GM19035 (cell line): ENCODE data around the gene PATJ.
"Not testable (repeated sequence)": the region's sequence is repeated elsewhere in the genome, so short reads cannot be mapped to it uniquely, and the experiment has no call there.

Experiments used
- ATAC-seq: cut with Tn5 transposase; IDR thresholded peaks from one replicate; pipeline ENCODE4 v1.9.1; 2021; ENCODE audit not compliant: unreplicated experiment

The PATJ gene, protein sequence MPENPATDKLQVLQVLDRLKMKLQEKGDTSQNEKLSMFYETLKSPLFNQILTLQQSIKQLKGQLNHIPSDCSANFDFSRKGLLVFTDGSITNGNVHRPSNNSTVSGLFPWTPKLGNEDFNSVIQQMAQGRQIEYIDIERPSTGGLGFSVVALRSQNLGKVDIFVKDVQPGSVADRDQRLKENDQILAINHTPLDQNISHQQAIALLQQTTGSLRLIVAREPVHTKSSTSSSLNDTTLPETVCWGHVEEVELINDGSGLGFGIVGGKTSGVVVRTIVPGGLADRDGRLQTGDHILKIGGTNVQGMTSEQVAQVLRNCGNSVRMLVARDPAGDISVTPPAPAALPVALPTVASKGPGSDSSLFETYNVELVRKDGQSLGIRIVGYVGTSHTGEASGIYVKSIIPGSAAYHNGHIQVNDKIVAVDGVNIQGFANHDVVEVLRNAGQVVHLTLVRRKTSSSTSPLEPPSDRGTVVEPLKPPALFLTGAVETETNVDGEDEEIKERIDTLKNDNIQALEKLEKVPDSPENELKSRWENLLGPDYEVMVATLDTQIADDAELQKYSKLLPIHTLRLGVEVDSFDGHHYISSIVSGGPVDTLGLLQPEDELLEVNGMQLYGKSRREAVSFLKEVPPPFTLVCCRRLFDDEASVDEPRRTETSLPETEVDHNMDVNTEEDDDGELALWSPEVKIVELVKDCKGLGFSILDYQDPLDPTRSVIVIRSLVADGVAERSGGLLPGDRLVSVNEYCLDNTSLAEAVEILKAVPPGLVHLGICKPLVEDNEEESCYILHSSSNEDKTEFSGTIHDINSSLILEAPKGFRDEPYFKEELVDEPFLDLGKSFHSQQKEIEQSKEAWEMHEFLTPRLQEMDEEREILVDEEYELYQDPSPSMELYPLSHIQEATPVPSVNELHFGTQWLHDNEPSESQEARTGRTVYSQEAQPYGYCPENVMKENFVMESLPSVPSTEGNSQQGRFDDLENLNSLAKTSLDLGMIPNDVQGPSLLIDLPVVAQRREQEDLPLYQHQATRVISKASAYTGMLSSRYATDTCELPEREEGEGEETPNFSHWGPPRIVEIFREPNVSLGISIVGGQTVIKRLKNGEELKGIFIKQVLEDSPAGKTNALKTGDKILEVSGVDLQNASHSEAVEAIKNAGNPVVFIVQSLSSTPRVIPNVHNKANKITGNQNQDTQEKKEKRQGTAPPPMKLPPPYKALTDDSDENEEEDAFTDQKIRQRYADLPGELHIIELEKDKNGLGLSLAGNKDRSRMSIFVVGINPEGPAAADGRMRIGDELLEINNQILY (N-terminal part only)

DNA sequence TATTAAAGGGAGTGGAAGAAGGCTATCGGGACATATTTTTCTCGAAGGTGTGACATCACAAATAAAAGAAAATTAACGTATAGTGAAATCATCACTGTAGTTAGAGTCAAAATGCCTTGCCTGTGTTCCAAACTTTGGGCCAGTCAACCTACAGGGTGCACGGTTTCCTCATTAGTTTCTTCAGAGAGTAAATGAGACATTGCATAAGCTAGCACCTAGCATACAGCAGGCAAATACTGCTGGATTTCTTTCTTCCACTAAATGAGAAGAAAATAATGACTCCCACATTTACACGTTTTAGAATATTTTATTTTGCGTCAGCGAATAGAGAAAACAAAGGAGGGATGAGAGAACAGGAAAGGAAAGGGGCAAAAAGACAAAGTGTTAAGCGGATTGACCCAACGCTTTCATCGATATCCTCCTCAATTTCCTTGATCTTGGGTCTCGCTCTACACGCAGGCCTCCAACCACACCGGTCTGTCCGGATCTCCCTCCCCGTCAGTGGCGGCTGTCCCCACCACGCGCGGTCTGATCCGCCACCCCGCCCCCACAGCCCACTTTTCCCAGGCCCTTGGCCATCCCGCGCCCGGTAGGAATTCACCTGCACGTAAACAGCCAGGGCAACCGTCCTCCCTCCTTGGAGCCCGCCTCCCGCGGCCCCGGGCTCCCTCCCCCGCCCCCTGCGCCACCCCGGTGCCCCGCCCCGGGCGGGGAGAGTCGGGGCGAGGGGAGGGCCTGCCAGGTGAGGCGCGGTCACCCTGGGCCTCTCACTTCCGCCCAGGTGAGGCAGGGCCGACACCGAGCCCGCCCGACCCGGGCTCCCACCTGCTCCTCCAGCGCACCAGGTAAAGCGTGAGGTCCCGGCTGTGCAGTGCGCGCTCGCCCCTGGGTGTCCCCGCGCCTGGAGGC lies at the start of gene PATJ:
Gene PATJ (plus strand): TSS at position 770 of the 909 bp plus-strand sequence. CDS start 20,413 bp downstream, outside the sequence.
- peak; percentile 68 for ATAC-seq

DNA sequence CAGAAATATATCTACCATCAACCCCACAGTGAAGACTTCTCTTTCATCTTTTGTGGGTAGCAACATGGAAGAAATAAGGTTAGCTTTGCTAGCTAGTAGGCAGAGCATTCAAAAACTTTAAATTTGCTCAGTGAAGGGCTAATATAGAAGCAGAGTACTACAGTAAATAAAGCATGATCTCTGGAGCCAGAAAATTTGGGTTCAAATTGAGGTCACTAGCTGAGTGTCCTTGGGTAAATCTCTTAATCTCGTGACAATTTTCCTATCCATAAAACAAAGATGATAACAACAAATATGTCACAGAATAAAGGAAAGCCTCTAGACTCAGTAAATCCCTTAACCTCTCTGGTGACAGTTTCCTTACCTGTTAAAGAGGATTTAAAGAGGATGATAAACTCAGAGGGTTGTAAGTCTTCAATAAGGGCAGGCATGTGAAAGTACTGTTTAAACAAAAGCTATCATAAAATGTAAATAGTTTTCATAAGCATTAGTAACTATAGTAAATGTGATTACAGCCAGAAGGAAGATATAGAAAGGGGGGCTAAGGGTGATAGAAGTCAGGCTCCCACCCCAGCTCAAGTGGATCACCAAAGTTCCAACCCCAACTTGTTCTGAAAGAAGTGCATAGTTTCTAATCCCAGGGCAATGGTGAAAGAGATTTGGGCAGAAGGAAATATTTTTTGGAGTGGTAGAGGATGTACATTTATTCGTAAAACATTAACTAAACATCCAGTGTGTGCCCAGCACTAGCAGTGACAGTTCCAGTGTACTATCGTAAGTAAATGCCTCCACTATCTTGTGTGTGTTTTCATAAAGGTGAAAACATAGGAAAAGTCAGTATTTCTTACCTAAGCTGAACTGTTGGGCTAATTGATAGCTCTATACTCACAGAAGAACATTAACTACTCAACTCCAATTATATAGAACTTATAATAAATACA lies 42.1 kb upstream of the PATJ start:
- no peak for ATAC-seq

DNA sequence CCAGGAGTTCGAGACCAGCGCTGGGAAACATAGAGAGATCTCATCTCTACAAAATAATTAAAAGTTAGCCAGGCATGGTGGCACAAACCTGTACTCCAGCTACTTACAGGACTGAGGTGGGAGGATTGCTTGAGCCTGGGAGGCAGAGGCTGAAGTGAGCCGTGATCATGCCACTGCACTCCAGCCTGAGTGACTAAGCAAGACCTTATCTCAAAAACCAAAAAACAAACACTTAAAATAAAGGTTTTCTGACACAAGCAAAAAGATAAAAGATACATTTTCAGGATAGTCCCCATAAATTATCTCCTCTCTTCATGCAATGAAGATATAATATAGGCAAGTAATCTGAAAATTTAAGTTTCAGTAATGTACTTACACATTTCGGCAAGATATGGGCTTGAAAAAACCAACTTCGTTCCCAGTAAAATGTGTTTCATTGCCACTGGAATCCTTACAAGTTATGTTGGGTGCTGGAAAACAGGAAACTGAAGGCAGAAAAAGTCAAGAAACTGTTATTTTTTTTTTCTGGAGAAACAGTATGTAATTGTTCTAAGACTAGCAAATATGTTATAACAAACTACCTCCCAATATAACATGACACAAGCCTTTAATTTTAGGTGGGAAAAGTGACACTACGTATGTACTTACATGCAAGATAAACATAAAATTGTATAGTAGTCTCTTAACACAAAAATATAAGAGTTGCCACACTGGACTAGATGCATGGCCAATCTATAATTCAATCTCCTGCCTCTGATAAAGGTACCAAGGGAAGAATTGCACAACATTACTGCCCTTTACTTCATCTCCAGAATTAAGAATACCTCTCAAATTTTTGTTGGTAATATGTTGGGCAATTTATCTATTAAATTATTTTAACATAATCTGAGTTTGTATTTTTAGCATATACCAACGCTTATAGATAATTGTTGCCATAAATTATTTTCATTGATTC lies 33.0 kb upstream of the PATJ start:
- ATAC-seq, result no peak

DNA sequence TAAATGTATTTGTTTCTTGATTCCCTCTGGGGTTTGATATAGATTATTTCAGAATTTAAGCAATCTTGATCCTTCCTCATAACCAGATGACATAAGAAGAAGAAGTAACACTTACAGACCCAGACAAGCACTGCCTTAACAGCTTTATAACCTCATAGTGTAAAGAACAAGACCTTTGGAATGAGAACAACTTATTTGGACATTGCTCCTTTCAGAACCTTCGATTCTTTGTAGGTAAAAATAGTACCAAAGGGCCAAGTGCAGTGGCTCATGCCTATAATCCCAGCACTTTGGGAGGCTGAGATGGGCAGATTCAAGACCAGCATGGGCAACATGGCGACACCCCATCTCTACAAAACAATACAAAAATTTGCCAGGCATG lies 32.4 kb upstream of the PATJ start:
- no peak for ATAC-seq

DNA sequence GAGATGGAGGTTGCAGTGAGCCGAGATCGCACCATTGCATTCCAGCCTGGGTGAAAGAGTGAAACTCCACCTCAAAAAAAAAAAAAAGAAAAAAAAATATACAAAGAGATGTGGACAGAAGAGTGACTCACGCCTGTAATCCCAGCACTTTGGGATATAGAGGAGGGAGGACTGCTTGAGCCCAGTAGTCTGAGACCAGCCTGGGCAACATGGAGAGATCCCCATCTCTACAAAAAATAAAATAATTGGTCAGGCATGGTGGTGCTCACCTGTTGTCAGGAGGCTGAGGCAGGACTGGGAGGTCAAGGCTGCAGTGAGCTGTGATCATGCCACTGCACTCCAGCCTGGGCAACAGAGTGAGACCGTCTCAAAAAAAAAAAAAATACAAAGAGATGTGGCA lies 31.0 kb upstream of the PATJ start:
- not testable (repeated sequence) for ATAC-seq

DNA sequence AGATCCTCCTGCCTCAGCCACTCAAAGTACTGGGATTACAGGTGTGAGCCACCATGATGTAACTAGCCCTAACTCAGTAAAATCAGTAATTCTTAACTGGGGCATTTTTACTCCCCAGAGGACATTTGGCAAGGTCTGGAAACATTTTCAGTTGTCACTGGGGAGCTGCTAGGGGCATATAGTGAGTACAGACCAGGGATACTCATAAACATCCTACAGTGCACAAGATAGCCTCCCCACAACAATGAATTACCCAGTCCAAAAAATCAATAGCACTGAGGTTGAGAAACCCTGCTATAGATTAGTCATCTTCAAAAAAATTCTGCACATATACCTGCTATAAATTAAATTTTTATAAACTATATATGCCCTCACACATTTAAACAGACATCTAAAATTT lies 30.3 kb upstream of the PATJ start:
- ATAC-seq, result no peak

DNA sequence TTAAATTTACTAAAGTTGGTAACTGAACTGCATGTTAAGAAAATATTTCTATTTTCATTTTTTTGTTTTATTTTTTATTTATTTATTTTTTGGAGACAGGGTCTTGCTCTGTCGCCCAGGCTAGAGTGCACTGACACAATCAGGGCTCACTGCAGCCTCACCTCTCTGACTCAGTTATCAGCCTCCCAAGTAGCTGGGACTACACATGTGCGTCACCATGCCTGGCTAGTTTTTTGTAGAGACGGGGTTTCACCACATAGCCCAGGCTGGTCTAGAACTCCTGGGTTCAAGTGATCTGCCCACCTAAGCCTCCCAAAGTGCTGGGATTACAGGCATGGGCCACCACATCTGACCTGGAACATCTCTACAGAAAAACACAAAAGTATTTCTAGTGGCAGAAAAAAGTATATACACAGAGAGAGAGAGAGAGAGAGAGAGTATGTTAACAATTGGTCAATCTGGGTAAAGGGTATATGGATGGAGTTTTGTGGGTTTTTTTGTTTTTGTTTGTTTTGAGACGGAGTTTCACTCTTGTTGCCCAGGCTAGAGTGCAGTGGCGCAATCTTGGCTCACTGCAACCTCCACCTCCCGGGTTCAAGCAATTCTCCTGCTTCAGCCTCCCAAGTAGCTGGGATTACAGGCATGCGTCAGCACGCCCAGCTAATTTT lies 23.1 kb upstream of the PATJ start:
- not testable (repeated sequence) for ATAC-seq

DNA sequence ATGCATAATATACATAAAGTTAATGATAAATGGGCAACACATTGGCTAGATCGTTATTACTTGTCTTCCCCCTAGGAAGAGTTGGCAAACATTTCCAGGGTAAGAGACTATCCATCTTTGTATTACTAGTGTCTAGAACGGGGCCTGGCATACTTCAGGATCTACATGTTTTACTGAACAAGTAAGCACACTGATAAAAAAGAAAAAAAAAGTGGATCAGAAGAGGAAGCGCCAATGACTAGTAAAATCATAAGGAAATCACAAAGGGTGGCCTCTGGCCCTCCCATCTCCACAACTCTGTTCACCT lies 17.8 kb upstream of the PATJ start:
- no peak for ATAC-seq

DNA sequence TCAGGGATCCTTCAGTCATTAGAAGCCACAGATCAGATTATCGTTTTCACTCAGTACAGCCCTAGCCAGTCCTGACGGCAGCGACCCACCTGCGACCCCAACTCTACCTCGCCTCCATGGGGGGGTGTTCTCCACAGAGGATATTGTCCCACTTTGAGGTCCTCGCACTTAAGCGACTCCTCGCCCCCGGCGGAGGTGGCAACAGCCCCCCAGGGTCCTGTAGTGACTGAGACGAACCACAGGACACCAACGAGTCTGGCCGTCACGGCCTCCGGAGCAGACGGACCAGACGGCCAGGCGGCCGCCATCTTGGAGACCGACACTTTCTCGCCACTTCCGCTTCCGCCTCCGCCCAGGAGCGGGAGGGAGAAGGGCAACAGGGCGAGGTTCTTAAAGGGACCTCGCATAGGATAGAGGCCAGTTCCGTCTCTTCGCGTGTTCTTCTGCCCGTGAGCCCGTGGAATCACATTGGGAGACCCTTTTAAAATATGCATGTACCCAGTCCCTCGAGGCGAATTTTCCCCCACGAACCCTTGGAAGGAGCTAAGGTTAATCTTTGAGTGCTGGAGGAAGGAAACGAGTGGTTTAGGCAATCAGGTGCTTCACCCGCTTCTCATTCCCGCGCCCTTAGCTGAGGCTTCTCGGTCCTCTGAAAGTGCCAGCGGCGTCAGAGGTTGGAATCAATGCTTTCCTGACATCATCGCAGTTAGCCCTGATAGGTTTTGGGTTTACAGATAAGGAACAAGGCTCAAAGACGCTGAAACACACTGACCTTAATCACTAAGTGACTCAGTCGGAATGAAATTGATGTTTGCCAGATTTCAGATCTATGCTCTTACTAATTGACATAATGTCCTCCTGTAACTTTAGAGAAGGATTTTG lies 17.2 kb upstream of the PATJ start, which contains the start of gene TM2D1:
Gene TM2D1 (minus strand): TSS at position 329 of the 882 bp plus-strand sequence. CDS start 21 bp downstream, at position 308.
- ATAC-seq, result peak; percentile 100

DNA sequence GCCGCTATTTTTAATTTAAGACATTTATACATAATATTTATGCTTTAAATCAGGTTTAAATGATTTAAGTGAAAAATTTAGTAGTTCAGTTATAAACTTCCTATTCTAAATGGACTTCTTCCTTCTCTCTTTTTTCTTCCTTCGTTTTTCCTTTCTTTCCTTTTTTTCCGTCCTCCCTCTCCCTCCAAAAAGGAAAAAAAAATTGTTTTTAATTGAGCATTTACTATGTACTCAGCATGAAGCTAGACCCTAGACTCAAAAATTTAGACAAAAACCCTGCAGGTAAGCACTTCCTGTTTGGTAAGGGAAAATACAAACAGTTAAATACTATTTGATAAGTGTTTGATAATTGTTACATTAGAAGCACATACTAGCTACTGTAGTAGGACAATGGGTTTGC lies 14.7 kb upstream of the PATJ start:
- no peak for ATAC-seq

DNA sequence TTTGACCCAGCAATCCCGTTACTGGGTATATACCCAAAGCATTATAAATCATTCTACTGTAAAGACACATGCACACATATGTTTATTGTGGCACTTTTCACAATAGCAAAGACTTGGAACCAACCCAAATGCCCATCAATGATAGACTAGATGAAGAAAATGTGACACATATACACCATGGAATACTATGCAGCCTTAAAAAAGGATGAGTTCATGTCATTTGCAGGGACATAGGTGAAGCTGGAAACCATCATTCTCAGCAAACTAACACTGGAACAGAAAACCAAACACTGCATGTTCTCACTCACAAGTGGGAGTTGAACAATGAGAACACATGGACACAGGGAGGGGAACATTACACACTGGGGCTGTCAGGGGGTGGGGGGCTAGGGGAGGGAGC lies 11.6 kb upstream of the PATJ start:
- ATAC-seq, result not testable (repeated sequence)

DNA sequence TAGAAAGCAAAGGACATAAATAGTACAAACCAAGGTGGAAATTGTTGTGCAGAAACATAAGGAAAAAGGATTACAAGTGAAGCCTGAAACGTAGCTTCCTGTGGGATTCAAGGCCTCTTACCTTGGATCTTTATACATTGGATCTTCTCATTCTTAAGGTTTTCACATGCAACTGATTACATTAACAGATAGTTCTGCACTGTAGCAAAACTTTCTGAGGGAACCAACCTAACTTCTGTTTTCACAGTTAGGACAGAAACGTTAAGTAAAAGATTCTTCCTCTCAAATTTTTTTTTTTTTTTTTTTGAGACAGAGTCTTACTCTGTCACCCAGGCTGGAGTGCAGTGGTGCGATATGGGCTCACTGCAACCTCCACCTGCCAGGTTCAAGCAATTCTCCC lies 9.6 kb upstream of the PATJ start:
- no peak for ATAC-seq

DNA sequence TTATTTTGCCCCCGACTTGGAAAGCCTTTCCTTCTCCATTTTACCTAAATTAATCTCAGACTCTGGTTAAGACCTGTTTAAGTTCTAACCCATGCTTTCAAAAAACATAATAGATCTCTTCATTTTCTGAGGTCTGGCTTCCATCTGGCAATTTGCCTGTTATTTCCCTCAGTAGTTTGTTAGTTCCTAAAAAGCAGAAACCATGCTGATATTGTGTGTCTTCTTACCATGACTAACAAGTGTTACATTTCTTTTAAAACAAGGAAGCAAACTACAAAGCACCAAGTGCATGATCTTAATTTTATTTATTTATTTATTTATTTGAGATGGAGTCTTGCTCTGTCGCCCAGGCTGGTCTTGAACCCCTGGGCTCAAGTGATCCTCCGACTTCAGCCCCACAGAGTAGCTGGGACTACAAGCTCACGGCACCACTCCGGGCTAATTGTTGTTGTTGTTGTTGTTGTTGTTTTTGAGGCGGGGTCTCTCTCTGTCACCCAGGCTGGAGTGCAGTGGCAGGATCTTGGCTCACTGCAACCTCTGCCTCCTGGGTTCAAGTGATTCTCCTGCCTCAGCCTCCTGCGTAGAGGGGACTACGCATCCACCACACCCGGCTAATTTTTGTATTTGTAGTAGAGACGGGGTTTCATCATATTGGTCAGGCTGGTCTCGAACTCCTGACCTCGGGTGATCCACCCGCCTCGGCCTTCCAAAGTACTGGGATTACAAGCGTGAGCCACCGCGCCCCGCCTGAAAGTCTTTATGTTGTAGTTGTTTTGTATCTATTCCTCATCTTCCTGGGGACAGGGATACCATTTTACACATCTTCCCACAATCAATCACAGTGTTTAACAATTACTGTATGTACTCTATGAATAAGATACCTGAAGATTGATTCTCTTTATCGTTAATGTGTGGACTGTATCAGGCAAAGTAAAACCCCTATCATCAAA lies 1.3 kb upstream of the PATJ start:
- ATAC-seq, result no peak

DNA sequence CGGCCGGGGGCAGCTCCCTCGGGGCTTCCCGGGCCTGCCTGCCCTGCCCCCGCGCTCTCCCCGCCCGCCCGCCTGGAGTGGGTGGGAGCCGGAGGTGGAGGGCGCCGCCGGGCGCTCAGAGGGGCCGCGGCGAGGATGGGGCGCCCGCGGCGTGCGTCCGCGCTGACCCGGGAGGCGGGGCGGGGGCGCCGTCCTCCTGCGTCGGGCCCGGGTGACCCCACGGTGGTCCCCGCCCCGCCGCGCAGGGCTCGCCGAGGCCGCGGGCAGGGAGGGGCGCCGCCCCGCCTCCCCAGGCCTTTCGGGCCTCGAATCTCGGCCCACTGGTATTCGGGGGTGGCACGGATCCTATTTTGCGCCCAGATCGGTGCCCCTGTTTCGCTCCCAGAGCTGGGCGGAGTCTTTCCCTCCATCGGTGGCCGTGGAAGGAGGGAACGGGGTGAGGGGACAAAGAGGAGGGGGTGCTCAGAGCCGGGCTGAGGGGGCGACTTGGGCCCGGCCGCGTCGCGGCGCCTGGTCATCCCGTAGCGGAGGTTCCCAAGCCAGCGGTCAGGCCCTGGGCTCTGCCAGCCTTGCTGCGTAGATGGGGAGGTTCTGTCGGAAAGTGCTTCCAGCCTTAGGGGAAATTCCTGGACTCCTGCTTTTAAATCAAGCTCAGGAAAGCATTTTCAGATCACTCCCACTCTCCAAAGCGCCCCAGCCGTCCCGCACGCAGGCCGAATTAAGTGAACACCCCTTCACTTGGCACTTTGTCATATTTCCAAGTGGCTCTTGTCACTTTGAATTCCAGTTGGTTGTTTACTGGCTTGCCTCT lies 545 bp downstream of the PATJ start:
- peak; percentile 51 for ATAC-seq

DNA sequence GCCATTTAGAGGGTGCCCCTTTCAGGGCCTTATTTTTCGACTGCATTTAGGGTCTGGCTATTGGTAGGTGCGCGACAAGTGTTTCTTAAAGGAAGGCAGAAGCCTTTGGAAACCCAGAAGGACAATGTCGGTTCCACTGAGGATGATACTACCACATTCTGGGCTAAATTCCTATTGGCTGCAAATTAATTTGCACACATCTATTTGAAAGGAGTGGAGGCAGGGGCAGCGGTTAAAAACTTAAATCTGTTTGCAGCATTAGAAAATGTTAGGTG lies 1.1 kb downstream of the PATJ start:
- no peak for ATAC-seq
